Epithelial cell of esophagus (primary cell): ENCODE data around the gene NAV1.

Experiments
- DNase-seq: peaks from one replicate; pipeline ENCODE4 v3.0.0; 2010; ENCODE audit warnings: low read depth
- H3K4me3 ChIP-seq: 2 replicates; pipeline ENCODE4 v1.5.1; 2011; ENCODE audit warnings: mild to moderate bottlenecking, low read length, control low read depth
- TF ChIP-seq, protein P1 (sequence below): IDR thresholded peaks from 2 replicates; pipeline ENCODE4 v1.5.1; 2011; ENCODE audit warnings: low read depth, mild to moderate bottlenecking, low read length, control low read depth, inconsistent platforms; ENCODE audit not compliant: insufficient read depth; ENCODE audit errors: missing control alignments

The NAV1 gene

DNA sequence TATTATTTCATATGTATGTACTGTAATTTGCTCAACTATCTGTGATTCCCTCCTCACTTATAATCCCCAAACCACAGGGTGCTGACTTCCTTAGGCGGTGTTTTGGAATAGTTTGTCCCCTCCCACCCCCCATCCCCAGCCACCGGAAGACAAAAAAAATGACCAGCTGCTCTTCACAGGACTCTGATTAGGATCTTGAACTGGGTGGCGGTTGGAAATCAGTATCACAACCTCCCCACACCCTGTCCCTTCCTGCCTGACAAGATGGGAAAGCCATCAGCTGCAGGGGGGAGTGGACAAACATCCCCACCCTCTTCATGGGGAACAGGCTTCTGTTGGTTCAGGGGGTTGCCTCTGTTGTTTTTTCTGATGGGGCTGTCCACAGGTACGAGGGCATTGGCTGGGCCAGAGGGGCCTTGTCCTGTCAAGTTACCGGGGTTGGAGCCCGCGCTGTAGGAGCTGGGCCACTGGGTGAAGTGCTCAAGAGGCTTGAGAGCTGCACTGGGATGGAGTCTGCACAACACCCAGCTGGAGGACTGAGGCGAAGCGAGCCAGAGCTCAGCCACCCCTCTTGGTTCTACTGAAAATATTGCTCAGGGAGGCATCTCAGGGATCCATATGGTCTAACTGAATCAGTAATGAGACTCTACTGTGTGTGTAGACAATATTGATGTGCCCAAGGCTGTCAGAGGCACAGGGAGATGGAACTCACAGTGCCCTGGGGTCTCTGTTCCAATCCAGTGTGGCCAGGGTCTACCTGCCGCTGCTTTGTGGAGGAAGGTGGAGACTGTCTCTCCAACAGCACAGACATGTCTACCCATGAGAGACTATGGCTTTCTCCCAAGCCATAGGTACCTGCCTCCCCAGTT lies 28.2 kb downstream of the NAV1 start:
- no peak overlapping the region for H3K4me3 ChIP-seq
- TF ChIP-seq, protein P1, sequence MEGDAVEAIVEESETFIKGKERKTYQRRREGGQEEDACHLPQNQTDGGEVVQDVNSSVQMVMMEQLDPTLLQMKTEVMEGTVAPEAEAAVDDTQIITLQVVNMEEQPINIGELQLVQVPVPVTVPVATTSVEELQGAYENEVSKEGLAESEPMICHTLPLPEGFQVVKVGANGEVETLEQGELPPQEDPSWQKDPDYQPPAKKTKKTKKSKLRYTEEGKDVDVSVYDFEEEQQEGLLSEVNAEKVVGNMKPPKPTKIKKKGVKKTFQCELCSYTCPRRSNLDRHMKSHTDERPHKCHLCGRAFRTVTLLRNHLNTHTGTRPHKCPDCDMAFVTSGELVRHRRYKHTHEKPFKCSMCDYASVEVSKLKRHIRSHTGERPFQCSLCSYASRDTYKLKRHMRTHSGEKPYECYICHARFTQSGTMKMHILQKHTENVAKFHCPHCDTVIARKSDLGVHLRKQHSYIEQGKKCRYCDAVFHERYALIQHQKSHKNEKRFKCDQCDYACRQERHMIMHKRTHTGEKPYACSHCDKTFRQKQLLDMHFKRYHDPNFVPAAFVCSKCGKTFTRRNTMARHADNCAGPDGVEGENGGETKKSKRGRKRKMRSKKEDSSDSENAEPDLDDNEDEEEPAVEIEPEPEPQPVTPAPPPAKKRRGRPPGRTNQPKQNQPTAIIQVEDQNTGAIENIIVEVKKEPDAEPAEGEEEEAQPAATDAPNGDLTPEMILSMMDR, result no peak

DNA sequence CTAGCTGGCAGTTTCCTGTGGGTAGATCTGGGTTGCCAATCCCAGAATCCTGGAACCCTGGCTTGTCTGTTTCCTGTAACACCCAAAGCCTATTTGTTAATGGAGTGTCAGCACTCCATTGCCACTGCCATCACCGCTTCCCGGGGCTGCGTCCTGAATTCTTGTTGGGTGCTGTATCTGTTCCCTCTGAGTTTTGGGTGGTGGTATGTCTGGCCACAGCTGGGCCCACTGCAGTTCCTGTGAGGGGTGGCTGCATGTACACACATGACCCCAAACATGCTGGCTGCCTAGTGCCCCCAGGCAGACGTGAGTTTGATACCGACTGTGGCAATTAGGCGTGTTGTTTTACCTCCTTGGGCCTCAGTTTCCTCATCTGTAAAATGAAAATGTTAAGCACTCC lies 29.3 kb downstream of the NAV1 start:
- H3K4me3 ChIP-seq, result no peak overlapping the region
- TF ChIP-seq, protein P1, result no peak
- no peak for DNase-seq

More for the DNA sequence above, 28.2 kb downstream of the NAV1 start:
- DNase-seq, result no peak

DNA sequence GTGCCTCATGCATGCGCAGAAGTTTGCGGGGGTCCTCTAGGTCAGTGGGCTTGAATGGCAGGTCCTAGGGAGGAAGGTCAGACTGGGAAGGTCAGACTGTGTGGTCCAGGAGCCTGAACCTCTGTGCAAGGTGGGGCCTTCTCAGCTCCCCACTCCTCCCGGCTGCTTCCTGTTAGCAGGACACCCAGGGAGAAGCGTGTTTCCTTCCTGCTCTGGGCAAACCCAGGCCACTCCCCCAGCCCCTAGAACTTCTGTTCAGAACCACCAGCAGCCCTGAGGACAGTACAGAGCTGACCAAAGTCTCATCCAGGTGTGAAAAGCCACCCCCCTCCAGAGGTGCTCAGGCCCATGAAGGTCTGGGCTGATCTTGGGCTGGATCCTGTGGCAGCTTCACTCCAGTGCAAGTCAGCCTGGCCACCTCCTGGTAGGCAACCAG lies 29.9 kb downstream of the NAV1 start:
- no peak overlapping the region for H3K4me3 ChIP-seq
- DNase-seq, result no peak
- TF ChIP-seq, protein P1, result no peak

DNA sequence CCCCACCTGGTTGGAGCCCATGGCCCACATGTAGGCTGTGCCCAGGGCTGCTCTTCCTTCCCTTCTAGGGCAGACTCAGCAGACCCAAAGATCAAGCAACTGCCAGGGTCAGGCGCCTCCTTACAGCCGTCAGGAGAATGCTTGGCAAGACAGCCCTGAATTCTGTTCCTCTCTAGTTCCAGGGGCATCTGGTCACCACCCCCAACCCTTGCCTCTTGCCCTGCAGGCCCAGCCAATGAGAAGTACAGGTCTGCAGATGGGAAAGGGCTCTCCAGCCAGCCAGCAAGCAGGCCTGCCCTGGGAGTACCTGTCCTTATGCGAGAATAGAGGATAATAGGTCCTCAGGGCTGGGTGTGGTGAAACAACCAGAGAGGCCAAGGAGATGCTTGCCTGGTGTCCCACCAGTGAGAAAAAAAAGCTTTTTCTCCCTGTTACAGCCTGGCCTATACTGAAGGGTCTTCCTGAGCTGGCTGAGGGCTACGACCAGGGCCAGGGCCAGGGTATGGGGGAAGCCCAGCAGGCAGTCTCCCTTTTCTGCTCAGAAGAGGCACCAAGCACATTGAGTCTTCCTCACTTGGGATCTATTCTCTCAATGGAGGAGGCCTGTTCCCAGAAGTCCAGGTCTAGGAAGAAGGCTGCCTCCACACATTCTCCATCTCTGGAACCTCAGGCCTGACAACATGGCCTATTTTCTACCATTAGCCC lies 31.4 kb downstream of the NAV1 start:
- H3K4me3 ChIP-seq, result no peak overlapping the region
- TF ChIP-seq, protein P1, result no peak
- no peak for DNase-seq

DNA sequence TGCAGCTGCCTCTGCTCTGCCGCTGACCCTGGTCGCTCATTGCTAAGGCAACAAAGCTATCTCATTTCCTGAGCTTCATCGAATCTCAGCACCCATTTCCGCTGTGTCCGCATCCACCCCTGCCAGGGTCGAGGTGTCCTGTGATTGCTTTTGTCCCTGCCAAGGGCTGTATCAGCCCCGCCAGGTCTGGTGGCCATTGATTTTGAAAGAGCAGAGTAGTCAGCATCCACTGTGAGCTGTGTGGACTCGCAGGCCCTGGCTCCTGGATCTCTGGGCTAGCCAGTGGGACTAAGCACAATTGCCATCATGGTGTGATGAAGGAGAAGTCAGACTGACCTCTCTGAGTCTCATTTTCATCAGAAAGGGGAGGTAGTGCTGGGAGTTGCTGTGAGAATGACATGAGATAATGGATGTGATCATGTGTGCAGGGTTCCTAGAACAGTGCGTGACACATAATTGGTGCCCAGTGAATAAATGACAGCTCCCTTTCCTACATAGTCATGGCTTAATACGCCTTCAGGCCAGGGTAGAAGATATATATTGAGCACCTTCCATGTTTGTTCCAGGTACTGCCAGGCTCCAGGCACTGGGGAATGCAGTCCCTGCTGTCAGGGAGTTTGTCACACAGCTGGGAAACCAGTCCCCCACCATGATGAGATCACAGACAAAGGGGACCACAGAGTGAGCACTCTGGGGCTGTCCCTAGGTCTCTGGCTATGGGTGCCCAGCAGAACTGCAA lies 32.1 kb downstream of the NAV1 start:
- no peak for DNase-seq
- H3K4me3 ChIP-seq, result no peak overlapping the region
- TF ChIP-seq, protein P1, result no peak

DNA sequence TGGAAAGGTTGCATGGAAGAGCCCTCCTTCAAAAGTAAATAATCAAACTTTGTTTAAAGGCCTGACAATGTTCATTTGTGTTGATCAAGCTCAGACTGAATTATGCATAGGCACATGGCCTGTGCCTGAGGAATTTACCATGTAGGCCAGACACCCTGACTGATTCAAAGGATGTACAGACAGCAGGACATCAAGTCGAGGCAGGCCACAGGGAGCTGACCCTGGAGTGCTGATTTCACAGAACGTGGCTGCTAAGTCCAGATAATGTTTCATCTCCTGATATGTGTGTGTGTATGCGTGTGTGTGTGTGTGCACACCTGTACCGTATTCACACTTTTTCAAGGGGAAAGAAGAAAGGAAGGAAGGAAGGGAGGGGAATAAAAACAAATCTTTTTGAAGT lies 34.1 kb downstream of the NAV1 start:
- DNase-seq, result no peak
- H3K4me3 ChIP-seq, result no peak overlapping the region
- TF ChIP-seq, protein P1, result no peak
